GM21619 (cell line): ENCODE data around the gene CARF.
"Not testable (repeated sequence)": the region's sequence is repeated elsewhere in the genome, so short reads cannot be mapped to it uniquely, and the experiment has no call there.

ENCODE experiments used
- ATAC-seq: cut with Tn5 transposase; IDR thresholded peaks from one replicate; pipeline ENCODE4 v1.9.1; 2021; ENCODE audit not compliant: unreplicated experiment

CARF gene, protein sequence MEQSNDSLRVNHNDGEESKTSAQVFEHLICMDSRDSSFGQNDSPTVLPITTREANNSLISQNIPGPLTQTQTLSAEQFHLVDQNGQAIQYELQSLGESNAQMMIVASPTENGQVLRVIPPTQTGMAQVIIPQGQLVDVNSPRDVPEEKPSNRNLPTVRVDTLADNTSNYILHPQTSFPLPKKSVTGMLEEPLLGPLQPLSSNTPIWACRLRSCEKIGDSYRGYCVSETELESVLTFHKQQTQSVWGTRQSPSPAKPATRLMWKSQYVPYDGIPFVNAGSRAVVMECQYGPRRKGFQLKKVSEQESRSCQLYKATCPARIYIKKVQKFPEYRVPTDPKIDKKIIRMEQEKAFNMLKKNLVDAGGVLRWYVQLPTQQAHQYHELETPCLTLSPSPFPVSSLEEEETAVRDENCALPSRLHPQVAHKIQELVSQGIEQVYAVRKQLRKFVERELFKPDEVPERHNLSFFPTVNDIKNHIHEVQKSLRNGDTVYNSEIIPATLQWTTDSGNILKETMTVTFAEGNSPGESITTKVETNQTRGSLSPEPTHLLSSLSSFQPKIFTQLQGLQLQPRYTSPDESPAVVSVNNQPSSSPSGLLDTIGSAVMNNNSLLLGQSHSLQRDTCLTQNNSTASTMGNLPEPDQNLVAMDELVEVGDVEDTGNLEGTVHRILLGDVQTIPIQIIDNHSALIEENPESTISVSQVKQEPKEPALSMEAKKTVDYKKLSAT

DNA sequence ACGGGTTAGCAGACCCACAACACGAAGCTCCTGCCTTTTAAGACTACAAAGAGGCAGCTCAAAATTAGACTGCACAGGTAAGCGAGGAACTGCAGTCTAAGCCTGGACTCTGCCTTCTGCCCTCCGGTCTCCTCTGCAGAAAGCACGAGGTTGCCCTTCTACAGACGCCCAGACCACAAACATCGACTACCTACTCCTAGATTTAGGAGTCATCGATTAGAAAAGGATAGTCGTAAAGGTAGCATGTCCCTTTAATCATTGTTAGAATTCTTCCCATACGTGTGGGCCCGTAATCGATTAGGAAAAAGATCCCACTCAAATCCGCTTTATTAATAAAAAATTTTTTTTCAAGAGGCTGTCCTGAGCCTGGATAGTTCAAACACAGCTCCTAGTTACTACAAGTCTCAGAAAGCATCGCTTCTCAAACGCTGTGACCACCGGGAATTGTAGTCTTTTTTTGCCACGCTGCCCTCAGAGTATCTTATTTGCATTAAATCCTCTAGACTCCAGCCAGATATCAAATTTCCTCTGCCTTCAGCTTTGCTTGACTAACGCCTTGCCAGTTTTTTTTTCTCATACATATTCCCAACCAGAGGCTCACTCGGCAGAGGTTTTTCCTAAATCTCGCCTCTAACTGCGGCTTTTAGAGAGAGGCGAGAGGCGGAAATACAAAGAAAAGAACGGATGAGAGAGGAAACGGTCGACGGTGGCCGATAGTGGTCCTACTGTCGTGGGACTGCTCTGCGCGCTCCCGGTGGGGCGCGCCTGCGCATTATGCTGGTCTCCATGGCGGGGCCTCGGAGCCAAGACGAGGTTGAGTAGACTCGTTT lies at the start of gene CARF, which contains the start of gene WDR12:
TSS of gene CARF (plus strand) at position 764 of the 830 bp plus-strand sequence. CDS start 29,628 bp downstream, outside the sequence.
TSS of gene WDR12 (minus strand) at position 162 of the 830 bp plus-strand sequence. CDS start 197 bp downstream, outside the sequence.
- peak; percentile 75 for ATAC-seq

DNA sequence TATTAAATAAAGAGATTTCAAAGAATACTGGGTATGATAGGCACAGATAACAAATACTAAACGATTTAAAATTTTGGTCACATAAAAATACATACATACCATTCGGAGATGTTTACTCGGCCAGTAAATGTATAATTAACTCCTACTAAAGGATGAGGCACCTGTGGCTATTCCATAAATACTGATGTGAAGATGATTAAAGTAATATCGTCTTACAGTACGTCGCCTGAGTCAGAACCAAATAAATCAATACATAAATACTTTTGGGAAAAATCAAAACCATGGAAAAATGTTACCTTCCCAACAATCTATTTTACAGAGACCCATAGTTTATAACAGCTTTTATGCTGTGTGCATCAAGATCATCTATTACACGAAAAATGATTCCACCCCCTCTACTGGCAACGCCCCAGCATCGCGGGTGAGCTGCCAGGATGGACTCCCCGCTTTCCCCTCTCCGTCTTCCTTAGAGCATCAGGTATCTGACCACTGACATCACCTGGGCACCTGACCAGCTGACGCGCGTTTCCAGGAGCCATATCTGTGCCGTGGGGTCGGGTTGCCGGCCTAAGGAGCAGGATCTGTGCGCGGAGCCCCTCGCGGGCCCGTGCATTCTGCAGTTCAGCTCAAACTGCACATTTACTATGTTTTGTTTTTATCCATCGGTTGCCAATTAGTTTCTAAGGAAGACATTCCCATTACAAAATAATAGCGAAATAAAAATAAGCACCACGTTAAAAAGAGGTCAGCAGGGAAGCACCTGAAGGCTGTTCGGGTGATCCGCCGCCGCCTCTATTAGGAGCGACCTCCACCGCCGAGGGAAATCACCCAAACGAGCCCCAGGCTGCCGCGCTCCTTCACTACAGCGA lies 41.4 kb upstream of the CARF start:
- ATAC-seq, result peak; percentile 71

GRCh38 chr2:202871300-202872141 lies 40.6 kb upstream of the CARF start, which contains the start of gene ICA1L:
Gene ICA1L, minus strand, starts transcription at chr2:202871766. Its CDS starts 42,757 bp downstream, at chr2:202829009.
- ATAC-seq, result peak; percentile 43

DNA sequence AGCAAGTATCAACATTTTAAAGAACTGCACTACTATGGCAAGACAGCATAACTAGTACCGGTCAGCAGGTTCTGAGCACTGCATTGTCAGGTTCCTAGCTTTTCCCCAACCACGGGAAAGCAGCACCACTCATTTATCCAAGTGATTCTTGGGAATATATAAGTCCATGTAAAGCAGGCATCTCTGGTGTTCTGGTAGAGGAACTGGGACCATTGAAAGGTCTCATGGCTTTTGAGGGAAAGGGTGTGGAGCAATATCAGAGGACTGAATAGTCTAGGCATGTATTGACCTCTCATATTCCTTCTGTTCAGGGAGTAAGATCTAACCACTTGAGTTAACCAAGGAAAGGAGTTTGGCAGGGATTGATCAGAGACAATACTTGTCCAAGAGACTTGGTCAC lies 34.4 kb upstream of the CARF start:
- no peak for ATAC-seq

DNA sequence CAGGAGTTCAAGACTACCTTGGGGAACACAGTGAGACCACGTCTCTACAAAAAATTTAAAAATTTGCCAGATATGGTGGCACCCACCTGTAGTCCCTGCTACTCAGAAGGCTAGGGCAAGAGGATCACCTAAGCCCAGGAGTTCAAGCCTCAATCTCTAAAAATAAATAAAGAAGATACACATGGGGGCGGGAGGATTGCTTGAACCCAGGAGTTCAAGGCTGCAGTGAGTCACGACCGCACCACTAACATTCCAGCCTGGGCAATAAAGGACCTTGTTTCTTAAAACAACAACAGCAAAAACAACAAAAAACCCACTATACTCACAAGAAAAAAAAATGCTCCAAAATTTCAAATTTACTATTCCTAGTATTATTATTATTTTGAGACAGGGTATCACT lies 30.5 kb upstream of the CARF start:
- no peak for ATAC-seq

GRCh38 chr2:202883987-202884675 lies 27.9 kb upstream of the CARF start:
- no peak for ATAC-seq

DNA sequence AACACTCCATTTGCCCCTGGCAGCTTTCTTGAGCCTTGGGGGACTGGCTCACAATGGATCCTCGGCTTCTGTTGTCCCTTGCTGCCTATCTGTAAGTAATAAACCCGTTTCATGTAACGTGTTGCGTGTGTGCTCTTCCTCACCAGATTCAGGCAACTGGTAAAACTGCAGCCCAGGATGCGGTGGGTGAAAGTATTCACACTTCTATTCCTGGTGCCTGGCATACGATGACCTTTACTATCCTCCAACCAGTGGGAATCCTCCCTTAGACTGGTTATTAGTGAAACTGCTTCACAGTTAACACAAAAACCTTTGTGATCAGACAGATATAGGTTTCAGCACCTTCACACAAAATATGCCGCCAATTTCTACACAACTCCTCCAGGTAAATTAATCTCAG lies 26.9 kb upstream of the CARF start:
- ATAC-seq, result no peak

DNA sequence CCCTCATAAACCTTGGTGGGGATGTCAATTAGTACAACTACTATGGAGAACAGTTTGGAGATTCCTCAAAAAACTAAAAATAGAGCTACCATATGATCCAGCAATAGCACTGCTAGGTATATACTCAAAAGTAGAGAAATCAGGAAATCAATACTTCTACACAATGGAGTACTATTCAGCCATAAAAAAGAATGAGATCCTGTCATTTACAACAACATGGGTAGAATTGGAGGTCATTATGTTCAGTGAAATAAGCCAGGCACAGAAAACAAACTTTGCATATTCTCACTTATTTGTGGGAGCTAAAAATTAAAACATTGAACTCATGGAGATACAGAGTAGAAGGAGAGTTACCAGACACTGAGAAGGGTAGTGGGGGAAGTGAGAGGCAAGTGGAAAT lies 6.6 kb upstream of the CARF start:
- not testable (repeated sequence) for ATAC-seq

DNA sequence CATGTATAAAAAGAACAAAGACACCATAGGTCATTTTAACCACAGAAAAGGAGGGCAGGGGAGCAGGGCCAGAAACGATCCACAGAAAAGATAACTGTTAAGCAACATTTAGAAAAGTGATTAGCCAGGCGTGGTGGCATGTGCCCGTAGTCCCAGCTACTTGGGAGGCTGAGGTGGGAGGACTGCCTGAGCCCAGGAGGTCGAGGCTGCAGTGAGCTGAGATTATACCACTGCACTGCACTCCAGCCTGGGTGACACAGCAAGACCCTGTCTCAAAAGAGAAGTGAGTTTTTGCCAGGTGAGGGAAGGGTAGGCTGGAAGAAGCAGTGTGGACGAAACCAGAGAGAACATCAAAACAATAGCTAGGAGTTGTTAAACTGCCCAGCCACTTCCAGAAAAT lies 3.9 kb upstream of the CARF start:
- ATAC-seq, result no peak

GRCh38 chr2:202909394-202910192 lies 2.5 kb upstream of the CARF start:
- no peak for ATAC-seq

DNA sequence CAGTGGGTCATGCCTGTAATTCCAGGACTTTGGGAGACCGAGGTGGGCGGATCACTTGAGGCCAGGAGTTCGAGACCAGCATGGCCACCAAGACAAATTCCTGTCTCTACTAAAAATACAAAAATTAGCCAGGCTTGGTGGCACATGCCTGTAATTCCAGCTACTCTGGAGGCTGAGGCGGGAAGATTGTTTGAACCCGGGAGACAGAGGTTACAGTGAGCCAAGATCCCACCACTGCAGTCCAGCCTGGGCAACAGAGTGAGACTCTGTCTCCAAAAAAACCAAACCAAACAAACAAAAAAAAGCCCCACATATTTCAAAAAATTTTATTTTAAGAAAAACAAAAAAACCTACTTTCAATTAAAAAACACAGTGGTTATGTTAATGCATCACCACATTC lies 1.8 kb upstream of the CARF start:
- ATAC-seq, result not testable (repeated sequence)

DNA sequence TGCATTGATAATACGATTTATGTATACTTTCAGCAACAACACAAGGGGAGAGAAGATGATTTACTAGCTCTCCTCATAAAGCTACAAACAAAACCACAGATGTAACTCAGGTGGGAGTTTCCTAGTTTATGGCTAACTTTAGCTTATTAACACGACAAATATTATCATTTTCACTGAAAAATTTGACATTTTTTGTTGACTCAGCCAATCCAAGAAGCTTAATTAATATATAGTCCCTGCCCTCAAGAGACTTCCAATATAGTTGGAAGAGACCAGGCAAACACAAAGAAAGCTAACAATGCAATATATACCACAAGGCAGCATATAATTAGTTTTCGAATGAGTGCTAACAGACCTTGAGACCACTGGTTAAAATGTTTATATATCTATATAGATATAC lies 1.4 kb upstream of the CARF start:
- ATAC-seq, result no peak

DNA sequence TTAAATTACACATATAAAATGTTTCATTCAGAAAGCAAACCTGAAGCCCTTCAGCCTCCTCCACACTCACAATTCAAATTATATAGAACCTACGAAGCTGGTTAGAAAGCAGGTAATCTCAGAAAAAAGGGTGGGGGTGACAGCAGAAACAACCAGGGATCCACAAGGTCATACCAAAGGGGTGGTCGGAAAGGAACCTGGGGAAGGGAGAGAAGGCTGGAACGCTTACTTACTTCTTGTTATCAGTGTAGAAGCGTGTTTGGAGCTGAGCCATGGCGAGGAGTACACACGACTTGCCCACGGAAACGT lies 918 bp upstream of the CARF start:
- ATAC-seq, result no peak

- peak; percentile 58 for ATAC-seq
Observed at GRCh38 chr2:202912342-202913201, 497 bp downstream of the CARF start.

GRCh38 chr2:202918860-202919259 lies 6.8 kb downstream of the CARF start:
- ATAC-seq, result no peak

DNA sequence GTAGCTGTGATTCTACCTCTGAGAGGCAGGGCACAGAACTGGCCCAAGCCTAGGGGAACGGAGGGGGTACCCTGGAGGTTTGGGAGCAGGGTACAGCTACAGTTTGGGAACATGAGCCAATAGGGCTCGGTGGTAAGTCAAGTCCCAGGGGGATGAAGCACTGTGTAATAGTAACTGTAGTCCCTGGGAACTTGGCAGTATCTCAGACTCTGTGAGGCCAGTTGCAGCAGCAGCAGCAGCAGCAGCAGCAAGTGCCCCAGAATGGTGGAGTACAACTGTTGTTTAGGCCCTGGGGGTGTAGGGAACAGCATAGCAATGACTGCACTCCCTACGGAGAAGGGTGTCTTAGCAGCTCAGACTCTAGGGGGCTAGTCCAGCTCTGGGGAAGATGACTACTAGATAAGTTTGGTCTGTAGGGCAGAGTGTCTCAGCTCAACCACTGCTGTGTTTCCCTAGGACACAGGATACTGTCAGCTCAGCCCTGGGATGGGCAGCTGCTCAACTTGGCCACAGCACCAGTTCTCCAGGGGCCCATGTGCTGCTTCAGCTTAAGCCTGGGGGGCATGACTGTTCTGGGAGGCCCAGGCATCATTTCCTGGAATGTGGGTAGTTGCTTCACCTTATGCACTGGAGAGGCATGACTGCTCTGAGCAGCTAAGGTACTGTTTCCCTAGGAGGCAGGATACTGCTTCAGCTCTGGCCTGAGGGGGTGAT lies 20.5 kb downstream of the CARF start:
- no peak for ATAC-seq

GRCh38 chr2:202933139-202933510 lies 21.1 kb downstream of the CARF start:
- ATAC-seq, result no peak
